Endothelial cell of umbilical vein (primary cell): ENCODE results near the gene SYNM. TPM values are rescaled to one million over a fixed set of nuclear protein-coding genes. Genes with fewer than 3 reads are reported as not detected.

Source experiments
- BruUV-seq: library from RNA; stranded (reverse); fragments of 400-500 nt; replicated peaks from 2 replicates; lab custom pipeline; 2021; lab: Mats Ljungman, UMichigan
- CTCF ChIA-PET: fragments of 300-600, 350-600 bp; sonication (Branson Sonifier 250); formaldehyde crosslinking; loops from one replicate; lab custom pipeline; 2021; ENCODE audit warnings: antibody characterized with exemption, inconsistent platforms; lab: Charles Lee
- POLR2A ChIA-PET: fragments of 300-600, 350-600 bp; sonication (Branson Sonifier 250); formaldehyde crosslinking; loops from one replicate; lab custom pipeline; 2021; ENCODE audit warnings: antibody characterized with exemption, inconsistent platforms; lab: Charles Lee
- DNase-seq: peaks from one replicate; pipeline ENCODE4 v3.0.0-alpha.2; 2011; ENCODE audit warnings: low read depth, low spot score
- FAIRE-seq: peaks from 2 replicates; lab custom pipeline; 2011; peaks lifted over from hg19 to GRCh38; lab: Jason Lieb, UNC
- H2AFZ ChIP-seq: 2 replicates; pipeline ENCODE4 v1.6.0; 2012; ENCODE audit warnings: low read depth, low read length, control low read depth, inconsistent platforms
- H3K27ac ChIP-seq: 2 replicates; pipeline ENCODE4 v1.5.1; 2011; ENCODE audit warnings: low read depth, mild to moderate bottlenecking, control low read depth, low read length, moderate library complexity; ENCODE audit not compliant: insufficient read depth
- H3K27me3 ChIP-seq, 2 experiments: 2 replicates each; pipeline versions ENCODE4 v1.6.0 to v1.6.1; 2011; ENCODE audit warnings: low read length in 2 of 2, mixed read lengths in 1 of 2; ENCODE audit not compliant: control insufficient read depth in 2 of 2, insufficient read depth in 2 of 2
- H3K36me3 ChIP-seq, 2 experiments: 2 replicates in 1 of 2; 3 replicates in 1 of 2; pipeline ENCODE4 v1.5.1; 2011; ENCODE audit warnings: low read length in 2 of 2, mild to moderate bottlenecking in 1 of 2, moderate library complexity in 1 of 2; ENCODE audit not compliant: control insufficient read depth in 2 of 2, insufficient read depth in 2 of 2; ENCODE audit errors: extremely low read depth in 1 of 2
- H3K4me1 ChIP-seq: 3 replicates; pipeline ENCODE4 v1.5.1; 2011; ENCODE audit warnings: mild to moderate bottlenecking, low read length; ENCODE audit not compliant: control insufficient read depth, insufficient read depth; ENCODE audit errors: extremely low read depth
- H3K4me2 ChIP-seq: 2 replicates; pipeline ENCODE4 v1.6.1; 2011; ENCODE audit warnings: low read length, control low read depth, mixed read lengths; ENCODE audit not compliant: insufficient read depth
- H3K4me3 ChIP-seq, 3 experiments: fragments of 200-600 bp in 1 of 3; sonication (generic), shearing (Covaris generic) in 1 of 3; replicated peaks in 1 of 3; 2 replicates each; pipeline ENCODE4 v1.5.1; 2011 to 2016; ENCODE audit warnings: control low read depth in 3 of 3, low read length in 3 of 3, mild to moderate bottlenecking in 2 of 3, inconsistent platforms in 1 of 3, low read depth in 1 of 3, moderate library complexity in 1 of 3; ENCODE audit not compliant: insufficient read depth in 1 of 3
- H3K79me2 ChIP-seq: 2 replicates; pipeline ENCODE4 v1.6.0; 2012; ENCODE audit warnings: low read length, inconsistent platforms; ENCODE audit not compliant: control insufficient read depth, insufficient read depth
- H3K9ac ChIP-seq: replicated peaks from 2 replicates; pipeline ENCODE3; 2011; ENCODE audit warnings: low read length, control low read depth; ENCODE audit not compliant: insufficient read depth; ENCODE audit errors: extremely low read depth
- H3K9me1 ChIP-seq: replicated peaks from 3 replicates; pipeline ENCODE4 v1.6.0; 2011; ENCODE audit warnings: mild to moderate bottlenecking, low read length; ENCODE audit not compliant: control insufficient read depth, insufficient read depth; ENCODE audit errors: extremely low read depth
- H3K9me3 ChIP-seq: replicated peaks from 2 replicates; pipeline ENCODE4 v1.5.1; 2012; ENCODE audit warnings: low read length, inconsistent platforms; ENCODE audit not compliant: control insufficient read depth, insufficient read depth
- H4K20me1 ChIP-seq: replicated peaks from 2 replicates; pipeline ENCODE3; 2011; ENCODE audit warnings: mild to moderate bottlenecking, low read length; ENCODE audit not compliant: control insufficient read depth, insufficient read depth; ENCODE audit errors: extremely low read depth
- CTCF ChIP-seq, 2 donors: IDR thresholded peaks; 1 replicate in 1 of 2; 2 replicates in 1 of 2; pipeline ENCODE4 v1.5.1; 2011; ENCODE audit warnings: low read length in 2 of 2, mild to moderate bottlenecking in 2 of 2, moderate library complexity in 2 of 2, control low read depth in 1 of 2, inconsistent platforms in 1 of 2, low read depth in 1 of 2; ENCODE audit not compliant: insufficient read depth in 1 of 2; ENCODE audit errors: extremely low read depth in 1 of 2
- EZH2 ChIP-seq: IDR thresholded peaks from 2 replicates; pipeline ENCODE4 v1.6.1; 2012; ENCODE audit warnings: borderline replicate concordance, low read depth, mild to moderate bottlenecking, moderate library complexity, low read length, inconsistent platforms; ENCODE audit not compliant: severe bottlenecking
- FOS ChIP-seq: IDR thresholded peaks from 2 replicates; pipeline ENCODE4 v1.6.1; 2011; ENCODE audit warnings: mild to moderate bottlenecking, low read length, moderate library complexity, borderline replicate concordance; ENCODE audit not compliant: insufficient read depth
- GATA2 ChIP-seq: IDR thresholded peaks from 2 replicates; pipeline ENCODE4 v1.7.0; 2011; ENCODE audit warnings: low read depth, mild to moderate bottlenecking, moderate library complexity, mixed read lengths, low read length; ENCODE audit not compliant: insufficient read length, insufficient read depth
- JUN ChIP-seq: IDR thresholded peaks from 2 replicates; pipeline ENCODE4 v1.6.1; 2011; ENCODE audit warnings: borderline replicate concordance, low read depth; ENCODE audit not compliant: insufficient read length, insufficient read depth
- MAX ChIP-seq: IDR thresholded peaks from 2 replicates; pipeline ENCODE4 v1.6.1; 2011; ENCODE audit not compliant: insufficient read depth, insufficient read length
- MYC ChIP-seq: IDR thresholded peaks from one replicate; pipeline ENCODE4 v1.6.1; 2011; ENCODE audit warnings: mild to moderate bottlenecking, low read depth, low read length
- POLR2A ChIP-seq: IDR thresholded peaks from 2 replicates; pipeline ENCODE4 v1.6.1; 2012; ENCODE audit warnings: low read depth, mild to moderate bottlenecking, control low read depth, low read length
- POLR2AphosphoS5 ChIP-seq: IDR thresholded peaks from 2 replicates; pipeline ENCODE4 v1.6.1; 2012; ENCODE audit warnings: low read depth, mild to moderate bottlenecking, control low read depth, low read length, moderate library complexity; ENCODE audit not compliant: insufficient read depth
- dilution Hi-C: fragments of 300-500 bp; cut with MboI; formaldehyde crosslinking; loops from one replicate; pipeline ENCODE4 v1.15.0; 2019; ENCODE audit warnings: low sequenced_read_pairs; ENCODE audit not compliant: extremely low pct_ligation_motif_present
- intact Hi-C: fragments of 100-400 bp; cut with micrococcal nuclease; formaldehyde crosslinking; loops from one replicate; pipeline ENCODE4 v1.10.0; 2022
- polyA plus RNA-seq, 4 experiments: library from polyadenylated mRNA; depleted of rRNA in 3 of 4; stranded (reverse) in 3 of 4; unstranded in 1 of 4; fragments of >200 nt; gene quantifications; 2 replicates each; pipeline versions ENCODE4 v1.2.1 to v1.2.3, GENCODE V29; 2011 to 2012; ENCODE audit warnings: missing spikeins in 1 of 4
- total RNA-seq: library from RNA; stranded (reverse); gene quantifications from 2 replicates; pipeline ENCODE4 v1.2.3, GENCODE V29; 2021

The SYNM gene
- total and polyA plus RNA-seq, 2 donors (not counting 3 experiments of a cell fraction or from before 2014, with no cell fraction given), result 3.7 to 10.2 TPM

- no peaks in the 10 kb centered on the region for H4K20me1 ChIP-seq
- no peak overlapping the region for H3K9ac ChIP-seq
- H3K4me2 ChIP-seq, result no peak overlapping the region
- TF ChIP-seq FOS (no peak), EZH2 (no peak), POLR2AphosphoS5 (no peak), GATA2 (no peak), MYC (no peak), JUN (no peak)
- no peaks in the 10 kb centered on the region for H3K9me1 ChIP-seq
- H3K27me3 ChIP-seq, result no peaks in the 10 kb centered on the region
- FAIRE-seq (no peak), DNase-seq (no peak)
- CTCF ChIA-PET, result interaction anchor here (1.7 to 2.4 kb wide), 2 partner anchors 12 to 51 kb away, joined by 4 to 5 read pairs; no protein-coding TSS in a partner anchor
- BruUV-seq, result no TSS peak
- no peaks in the 10 kb centered on the region for H3K9me3 ChIP-seq
- no peaks in the 10 kb centered on the region for H3K79me2 ChIP-seq
- peaks cover 4% of the 10 kb centered on the region for H3K4me1 ChIP-seq
- no peak overlapping the region for H3K4me3 ChIP-seq
- no peak overlapping the region for H3K27ac ChIP-seq
- H2AFZ ChIP-seq, result no peak overlapping the region
- intact Hi-C loops, result no loop called here
- POLR2A ChIA-PET, result no interaction called here
- H3K36me3 ChIP-seq, result peaks cover 3% of the 10 kb centered on the region in 2 experiments
- dilution Hi-C loops, result no loop called here
Measured at GRCh38 chr15:99155961-99156443, 51.1 kb downstream of the SYNM start.

- no peak overlapping the region for H3K4me2 ChIP-seq
Measured at GRCh38 chr15:99157456-99157855, 52.6 kb downstream of the SYNM start.

More at GRCh38 chr15:99157456-99157855, 52.6 kb downstream of the SYNM start:
- TF ChIP-seq POLR2AphosphoS5 (no peak), CTCF (IDR thresholded peaks at IDR 0.05; ENCODE audit: extremely low read depth in 1 of 2, insufficient read depth in 1 of 2, low read depth in 1 of 2, low read length in 2 of 2) (no peak), GATA2 (no peak), MAX (no peak), JUN (no peak), MYC (no peak), POLR2A (no peak), FOS (no peak), EZH2 (no peak)
- Histone ChIP-seq H3K9me1 (no peaks in the 10 kb centered on the region), H3K27me3 (no peaks in the 10 kb centered on the region), H3K4me3 (no peak overlapping the region), H3K4me1 (peaks cover 4% of the 10 kb centered on the region), H3K79me2 (no peaks in the 10 kb centered on the region), H3K9me3 (no peaks in the 10 kb centered on the region), H3K36me3 (peaks cover 2 to 3% of the 10 kb centered on the region in 2 experiments), H3K27ac (no peak overlapping the region), H4K20me1 (no peaks in the 10 kb centered on the region), H2AFZ (no peak overlapping the region), H3K9ac (no peak overlapping the region)
- peak; percentile 13 for DNase-seq
- POLR2A ChIA-PET, result no interaction called here
- CTCF ChIA-PET, result interaction anchor here (2.4 kb wide), 2 partner anchors 52 to 57 kb away, joined by 5 to 6 read pairs; no protein-coding TSS in a partner anchor
- BruUV-seq, result no TSS peak
- no peak for FAIRE-seq
- dilution Hi-C loops (no loop called here), intact Hi-C loops (no loop called here)
